Adipocyte (in vitro differentiated cells): ENCODE data around the gene POLL.

Experiments used
- DNase-seq: peaks from one replicate; pipeline ENCODE4 v3.0.0-alpha.2; 2015; ENCODE audit warnings: low read depth
- H3K27me3 ChIP-seq: replicated peaks from 2 replicates; pipeline ENCODE4 v1.7.0; 2013; ENCODE audit warnings: mild to moderate bottlenecking, low read length, moderate library complexity; ENCODE audit not compliant: control insufficient read depth, insufficient read depth
- H3K36me3 ChIP-seq: 2 replicates; pipeline ENCODE4 v1.7.0; 2013; ENCODE audit warnings: low read length, mild to moderate bottlenecking, moderate library complexity; ENCODE audit not compliant: control insufficient read depth, insufficient read depth, severe bottlenecking
- H3K4me1 ChIP-seq: 2 replicates; pipeline ENCODE4 v1.7.0; 2013; ENCODE audit warnings: mild to moderate bottlenecking, low read length, moderate library complexity; ENCODE audit not compliant: control insufficient read depth, insufficient read depth
- H3K4me3 ChIP-seq: 2 replicates; pipeline ENCODE4 v1.7.0; 2013; ENCODE audit warnings: mild to moderate bottlenecking, low read length, moderate library complexity
- H3K9ac ChIP-seq: 2 replicates; pipeline ENCODE4 v1.7.0; 2013; ENCODE audit warnings: mild to moderate bottlenecking, low read length, moderate library complexity
- H3K9me3 ChIP-seq: 2 replicates; pipeline ENCODE4 v1.7.0; 2013; ENCODE audit warnings: mild to moderate bottlenecking, low read length, moderate library complexity; ENCODE audit not compliant: control insufficient read depth

The POLL gene

GRCh38 chr10:101570428-101571270 is 17.4 kb downstream of the POLL start:
- Histone ChIP-seq H3K9ac (peak overlapping the region; percentile 69), H3K27me3 (peaks cover 37% of the 10 kb centered on the region), H3K4me3 (peak overlapping the region; percentile 72), H3K9me3 (peaks cover 10% of the 10 kb centered on the region), H3K4me1 (peaks cover 14% of the 10 kb centered on the region), H3K36me3 (no peaks in the 10 kb centered on the region)
- no peak for DNase-seq

- Histone ChIP-seq H3K9me3 (peaks cover 10% of the 10 kb centered on the region), H3K4me1 (peaks cover 14% of the 10 kb centered on the region), H3K4me3 (peak overlapping the region; percentile 79), H3K36me3 (no peaks in the 10 kb centered on the region), H3K9ac (peak overlapping the region; percentile 78), H3K27me3 (peaks cover 43% of the 10 kb centered on the region)
- DNase-seq, result peak; percentile 93
Observed at GRCh38 chr10:101569622-101570427, 18.2 kb downstream of the POLL start.

GRCh38 chr10:101569323-101569621 is 18.8 kb downstream of the POLL start:
- H3K27me3 ChIP-seq, result peaks cover 46% of the 10 kb centered on the region
- H3K9ac ChIP-seq, result no peak overlapping the region
- peaks cover 10% of the 10 kb centered on the region for H3K9me3 ChIP-seq
- DNase-seq, result no peak
- peaks cover 14% of the 10 kb centered on the region for H3K4me1 ChIP-seq
- H3K4me3 ChIP-seq, result no peak overlapping the region
- H3K36me3 ChIP-seq, result no peaks in the 10 kb centered on the region

- H3K9ac ChIP-seq, result no peak overlapping the region
- H3K4me3 ChIP-seq, result no peak overlapping the region
- no peaks in the 10 kb centered on the region for H3K36me3 ChIP-seq
- peaks cover 14% of the 10 kb centered on the region for H3K4me1 ChIP-seq
- peaks cover 51% of the 10 kb centered on the region for H3K27me3 ChIP-seq
- DNase-seq, result no peak
- H3K9me3 ChIP-seq, result peaks cover 9% of the 10 kb centered on the region
Observed at GRCh38 chr10:101568054-101568745, 19.9 kb downstream of the POLL start.

- Histone ChIP-seq H3K27me3 (peaks cover 53% of the 10 kb centered on the region), H3K9ac (no peak overlapping the region), H3K4me3 (no peak overlapping the region), H3K4me1 (peaks cover 14% of the 10 kb centered on the region), H3K36me3 (no peaks in the 10 kb centered on the region), H3K9me3 (peaks cover 1% of the 10 kb centered on the region)
- DNase-seq, result no peak
Observed at GRCh38 chr10:101567165-101568006, 20.7 kb downstream of the POLL start.

- Histone ChIP-seq H3K27me3 (peaks cover 61% of the 10 kb centered on the region), H3K4me3 (no peak overlapping the region), H3K4me1 (peaks cover 14% of the 10 kb centered on the region), H3K9me3 (no peaks in the 10 kb centered on the region), H3K36me3 (no peaks in the 10 kb centered on the region), H3K9ac (no peak overlapping the region)
- peak; percentile 32 for DNase-seq
Observed at GRCh38 chr10:101566333-101567164, 21.5 kb downstream of the POLL start.

GRCh38 chr10:101565936-101566332 is 22.1 kb downstream of the POLL start:
- Histone ChIP-seq H3K4me1 (peaks cover 14% of the 10 kb centered on the region), H3K9me3 (no peaks in the 10 kb centered on the region), H3K36me3 (no peaks in the 10 kb centered on the region), H3K27me3 (peaks cover 66% of the 10 kb centered on the region), H3K9ac (no peak overlapping the region), H3K4me3 (no peak overlapping the region)
- no peak for DNase-seq

- no peak for DNase-seq
- Histone ChIP-seq H3K9me3 (no peaks in the 10 kb centered on the region), H3K27me3 (peaks cover 66% of the 10 kb centered on the region)
Observed at GRCh38 chr10:101565370-101565900, 22.6 kb downstream of the POLL start.

GRCh38 chr10:101564490-101564991 is 23.5 kb downstream of the POLL start:
- Histone ChIP-seq H3K9ac (no peak overlapping the region), H3K27me3 (peaks cover 70% of the 10 kb centered on the region), H3K36me3 (no peaks in the 10 kb centered on the region), H3K9me3 (no peaks in the 10 kb centered on the region), H3K4me3 (no peak overlapping the region), H3K4me1 (peaks cover 6% of the 10 kb centered on the region)
- DNase-seq, result no peak

More at GRCh38 chr10:101565370-101565900, 22.6 kb downstream of the POLL start:
- no peak overlapping the region for H3K9ac ChIP-seq
- no peak overlapping the region for H3K4me3 ChIP-seq
- H3K4me1 ChIP-seq, result peaks cover 12% of the 10 kb centered on the region
- H3K36me3 ChIP-seq, result no peaks in the 10 kb centered on the region
